ENCODE data around the gene SAMD4B.
"Not testable (repeated sequence)": the region's sequence is repeated elsewhere in the genome, so short reads cannot be mapped to it uniquely, and the experiment has no call there.

Gene SAMD4B

DNA sequence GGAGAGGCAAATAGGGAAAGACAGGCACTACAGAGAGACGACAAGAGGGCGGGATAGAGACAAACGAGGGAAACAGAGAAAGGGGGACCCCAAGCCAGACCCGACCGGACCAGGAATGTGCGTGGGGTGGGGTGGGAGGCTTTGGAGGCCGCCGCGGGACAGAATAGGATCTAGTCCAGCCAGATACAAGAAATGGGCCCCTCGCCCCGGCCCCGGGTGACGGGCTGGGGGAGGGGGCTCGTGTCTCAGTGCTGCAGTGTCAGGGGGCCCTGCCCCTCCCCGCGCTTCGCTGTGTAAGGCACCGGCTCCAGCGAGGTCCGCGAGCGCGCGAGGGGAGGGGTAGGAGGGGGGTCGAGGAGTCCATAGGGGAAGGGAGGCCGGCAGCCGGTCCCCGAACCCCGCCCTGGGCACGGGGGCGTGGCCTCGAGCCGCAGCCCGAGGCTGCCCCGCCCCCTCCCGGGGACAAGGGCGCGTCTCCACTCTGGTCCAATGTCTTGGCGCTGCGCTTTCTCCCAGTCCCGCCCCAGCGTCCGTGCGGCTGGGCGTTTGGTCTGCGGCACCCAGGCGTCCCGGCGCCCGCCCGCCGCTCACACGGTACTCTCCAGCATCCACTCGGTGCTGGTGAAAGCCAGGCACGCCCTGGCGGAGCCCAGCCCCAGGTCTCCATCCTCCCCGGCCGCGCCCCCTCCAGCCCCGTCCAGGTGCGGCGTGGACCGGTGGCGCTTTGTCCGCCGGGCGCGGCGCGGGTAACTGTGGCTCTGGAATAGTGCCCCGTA lies 35.0 kb upstream of the SAMD4B start:
- DNase-seq (ENCODE audit: extremely low read depth, low read depth), result no peak
- TF ChIP-seq, protein P1, sequence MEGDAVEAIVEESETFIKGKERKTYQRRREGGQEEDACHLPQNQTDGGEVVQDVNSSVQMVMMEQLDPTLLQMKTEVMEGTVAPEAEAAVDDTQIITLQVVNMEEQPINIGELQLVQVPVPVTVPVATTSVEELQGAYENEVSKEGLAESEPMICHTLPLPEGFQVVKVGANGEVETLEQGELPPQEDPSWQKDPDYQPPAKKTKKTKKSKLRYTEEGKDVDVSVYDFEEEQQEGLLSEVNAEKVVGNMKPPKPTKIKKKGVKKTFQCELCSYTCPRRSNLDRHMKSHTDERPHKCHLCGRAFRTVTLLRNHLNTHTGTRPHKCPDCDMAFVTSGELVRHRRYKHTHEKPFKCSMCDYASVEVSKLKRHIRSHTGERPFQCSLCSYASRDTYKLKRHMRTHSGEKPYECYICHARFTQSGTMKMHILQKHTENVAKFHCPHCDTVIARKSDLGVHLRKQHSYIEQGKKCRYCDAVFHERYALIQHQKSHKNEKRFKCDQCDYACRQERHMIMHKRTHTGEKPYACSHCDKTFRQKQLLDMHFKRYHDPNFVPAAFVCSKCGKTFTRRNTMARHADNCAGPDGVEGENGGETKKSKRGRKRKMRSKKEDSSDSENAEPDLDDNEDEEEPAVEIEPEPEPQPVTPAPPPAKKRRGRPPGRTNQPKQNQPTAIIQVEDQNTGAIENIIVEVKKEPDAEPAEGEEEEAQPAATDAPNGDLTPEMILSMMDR (IDR thresholded peaks at IDR 0.05; ENCODE audit: low read depth, low read length), result no peak

GRCh38 chr19:39307822-39308530 lies 34.2 kb upstream of the SAMD4B start:
- no peak for DNase-seq (ENCODE audit: extremely low read depth, low read depth)
- TF ChIP-seq, protein P1 (IDR thresholded peaks at IDR 0.05; ENCODE audit: low read depth, low read length), result no peak

GRCh38 chr19:39308531-39309304 lies 33.5 kb upstream of the SAMD4B start:
- TF ChIP-seq, protein P1 (IDR thresholded peaks at IDR 0.05; ENCODE audit: low read depth, low read length), result no peak
- no peak for DNase-seq (ENCODE audit: extremely low read depth, low read depth)

DNA sequence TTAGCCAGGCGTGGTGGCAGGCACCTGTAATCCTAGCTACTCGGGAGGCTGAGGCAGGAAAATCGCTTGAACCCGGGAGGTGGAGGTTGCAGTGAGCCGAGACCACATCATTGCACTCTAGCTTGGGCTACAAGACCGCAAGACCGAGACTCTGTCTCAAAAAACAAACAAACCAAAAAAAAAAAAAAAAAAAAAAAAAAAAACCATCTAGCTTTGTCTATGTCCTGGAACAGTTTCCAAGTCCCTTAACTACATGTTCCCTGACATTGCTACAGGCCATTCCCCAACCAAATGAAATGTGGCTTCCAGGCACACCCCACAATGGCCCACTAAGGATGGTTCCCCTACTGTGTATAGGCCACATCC lies 32.9 kb upstream of the SAMD4B start:
- DNase-seq (ENCODE audit: extremely low read depth, low read depth), result not testable (repeated sequence)

DNA sequence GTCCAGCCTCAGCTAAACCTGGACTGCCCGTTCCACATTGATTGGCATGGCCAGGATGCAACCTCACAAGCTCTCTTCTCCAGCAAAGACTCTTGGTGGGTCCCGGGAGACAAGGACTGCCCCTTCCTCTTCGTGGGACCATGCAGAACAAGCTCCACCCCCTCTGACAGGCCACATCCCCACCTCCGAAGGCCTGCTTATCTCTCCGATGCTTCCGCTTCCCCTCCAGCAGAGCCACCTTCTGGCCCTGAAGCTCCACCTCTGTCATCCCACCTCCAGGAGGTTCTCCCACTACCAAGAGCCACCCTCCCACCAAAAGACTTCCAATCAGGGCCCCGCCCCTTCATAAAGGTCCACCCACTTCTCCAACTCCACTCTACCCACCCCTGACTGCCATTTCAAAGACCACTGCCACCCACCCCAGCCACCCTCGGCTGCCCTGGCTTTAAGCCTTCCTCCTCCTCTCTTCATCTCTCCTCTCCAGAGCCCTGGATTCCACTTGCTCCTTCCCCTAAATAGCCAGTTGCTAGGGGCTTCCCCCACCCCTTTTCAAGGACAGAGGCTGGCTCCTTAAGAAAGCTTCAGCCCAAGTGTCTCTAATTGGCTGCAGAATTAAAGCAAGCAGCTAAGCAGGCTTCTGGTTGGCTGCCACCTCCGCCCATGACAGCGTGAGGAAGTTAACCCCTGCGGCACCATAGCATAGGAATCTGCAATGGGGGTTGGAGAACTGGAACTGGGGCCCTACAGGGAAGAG lies 31.5 kb upstream of the SAMD4B start:
- DNase-seq (ENCODE audit: extremely low read depth, low read depth), result no peak
- TF ChIP-seq, protein P1 (IDR thresholded peaks at IDR 0.05; ENCODE audit: low read depth, low read length), result no peak

GRCh38 chr19:39314016-39314728 lies 28.0 kb upstream of the SAMD4B start:
- TF ChIP-seq, protein P1 (IDR thresholded peaks at IDR 0.05; ENCODE audit: low read depth, low read length), result no peak
- DNase-seq (ENCODE audit: extremely low read depth, low read depth), result no peak

DNA sequence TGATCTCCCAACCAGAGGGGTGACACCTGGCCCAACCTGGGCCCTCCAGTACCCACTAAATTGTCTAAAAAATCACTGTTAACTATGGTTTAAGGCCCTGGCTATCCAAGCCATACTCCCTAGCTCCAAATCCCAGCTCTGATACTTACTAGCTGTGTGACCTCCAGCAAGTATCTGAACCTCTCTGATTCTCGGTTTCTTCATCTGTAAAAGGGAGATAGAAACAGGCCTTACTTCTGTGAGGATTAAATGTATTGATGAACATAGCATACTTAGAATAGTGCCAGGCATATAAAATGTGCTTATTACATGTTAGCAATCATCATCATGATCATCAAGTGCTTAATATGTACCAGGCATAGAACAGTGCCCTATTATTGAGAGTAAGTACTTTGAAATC lies 26.3 kb upstream of the SAMD4B start:
- TF ChIP-seq, protein P1 (IDR thresholded peaks at IDR 0.05; ENCODE audit: low read depth, low read length), result no peak
- no peak for DNase-seq (ENCODE audit: extremely low read depth, low read depth)
